ENCODE data around the gene XYLT1.
A peak's percentile ranks its signal among the peaks of the same experiment; 100 is the strongest.
"Not testable (repeated sequence)": the region's sequence is repeated elsewhere in the genome, so short reads cannot be mapped to it uniquely, and the experiment has no call there.

Gene XYLT1

DNA sequence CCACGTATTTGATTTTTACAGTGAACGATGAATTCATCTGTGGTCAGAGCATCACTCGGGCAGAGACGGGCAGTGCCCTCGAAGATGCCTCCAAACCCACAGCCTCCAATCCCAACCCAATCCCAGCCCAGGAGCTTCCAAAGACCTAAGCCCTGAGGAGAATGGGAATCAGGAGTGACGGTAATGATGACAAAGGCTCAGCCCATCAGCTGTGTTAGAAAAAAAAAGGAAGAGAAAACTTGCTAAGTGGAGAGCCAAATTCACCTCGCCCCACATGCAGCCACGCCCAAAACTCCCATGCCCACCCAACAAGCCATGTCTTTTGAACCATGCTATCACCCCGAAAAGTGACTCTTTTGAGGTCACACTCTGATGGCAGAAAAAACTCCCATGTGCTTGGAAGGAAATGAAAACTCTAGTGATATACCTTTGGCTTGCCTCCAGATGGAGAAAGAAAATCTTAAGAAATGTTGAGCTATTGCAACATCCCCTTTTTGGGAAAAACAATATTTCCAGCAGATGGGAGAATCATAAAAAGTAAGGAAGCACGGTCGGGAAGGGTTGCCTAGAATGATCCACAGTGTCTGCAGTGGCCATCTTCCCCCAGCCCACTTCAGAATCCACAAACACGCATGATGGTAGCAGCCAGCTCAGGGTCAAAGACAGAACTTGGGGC is 37.7 kb downstream of the XYLT1 start:
- no peak for DNase-seq (ENCODE audit: low read depth in 3 of 3)

DNA sequence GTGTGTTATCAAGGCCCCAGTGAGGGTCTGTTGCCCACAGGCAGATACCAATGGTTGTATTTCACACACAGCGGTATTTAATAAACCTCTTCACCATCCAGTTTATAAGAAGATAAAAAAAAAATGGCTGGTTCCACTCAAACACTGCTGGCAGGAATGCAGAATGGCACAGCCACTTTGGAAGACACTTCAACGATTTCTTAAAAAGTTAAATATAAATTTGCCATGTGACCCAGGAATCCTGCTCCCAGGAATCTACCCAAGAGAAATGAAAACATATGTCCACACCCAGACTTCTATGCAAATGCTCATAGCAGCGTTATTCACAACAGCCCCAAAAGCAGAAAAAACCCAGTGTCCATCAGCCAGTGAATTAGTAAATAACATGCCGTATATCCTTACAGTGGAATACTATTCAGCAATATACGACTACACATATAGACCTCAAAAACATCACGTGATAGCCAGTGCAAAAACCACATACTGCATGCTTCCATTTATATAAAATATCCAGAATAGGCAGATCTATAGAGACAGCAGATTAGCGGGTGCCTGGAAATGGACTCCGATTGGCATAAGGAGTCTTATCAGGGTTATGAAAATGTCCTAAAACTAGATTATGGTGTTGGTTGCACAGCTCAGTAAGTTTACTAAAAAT is 38.7 kb downstream of the XYLT1 start:
- no peak for DNase-seq (ENCODE audit: low read depth in 3 of 3)

- DNase-seq (ENCODE audit: low read depth in 3 of 3): no peak
Observed at GRCh38 chr16:17431012-17431411, 39.7 kb downstream of the XYLT1 start.

DNA sequence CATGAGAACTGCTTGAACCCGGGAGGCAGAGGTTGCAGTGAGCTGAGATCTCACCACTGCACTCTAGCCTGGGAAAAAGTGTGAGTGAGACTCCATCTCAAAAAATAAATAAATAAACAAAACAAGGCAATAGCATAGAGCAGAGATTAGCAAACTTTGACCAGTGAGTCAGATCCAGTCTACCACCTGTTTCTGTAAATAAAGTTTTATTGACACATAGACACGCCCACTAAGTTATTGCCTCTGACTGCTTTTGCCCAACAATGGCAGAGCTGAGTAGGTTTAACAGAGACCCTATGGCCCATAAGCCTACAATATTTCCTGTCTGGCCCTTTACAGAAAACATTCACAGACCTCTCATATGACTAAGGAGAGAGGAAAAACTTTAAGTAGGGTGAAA is 44.3 kb downstream of the XYLT1 start:
- DNase-seq (ENCODE audit: low read depth in 3 of 3): no peak

DNA sequence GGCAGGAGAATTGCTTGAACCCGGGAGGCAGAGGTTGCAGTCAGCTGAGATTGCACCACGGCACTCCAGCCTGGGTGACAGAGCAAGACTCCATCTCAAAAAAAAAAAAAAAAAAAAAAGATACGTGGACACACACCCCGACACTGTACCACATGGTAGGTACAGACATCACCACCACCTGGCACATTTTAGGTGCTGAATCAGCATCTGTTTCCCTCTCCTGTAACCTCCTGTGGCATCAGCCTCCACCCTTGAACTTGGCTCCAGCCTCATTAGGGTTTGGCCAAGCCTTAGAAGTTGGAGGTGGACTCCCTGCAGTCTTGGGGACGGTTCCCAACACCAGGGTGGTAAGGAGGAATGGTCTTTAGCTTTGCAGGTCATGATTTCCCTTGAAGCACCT is 46.0 kb downstream of the XYLT1 start:
- DNase-seq (ENCODE audit: low read depth in 3 of 3): no peak

DNA sequence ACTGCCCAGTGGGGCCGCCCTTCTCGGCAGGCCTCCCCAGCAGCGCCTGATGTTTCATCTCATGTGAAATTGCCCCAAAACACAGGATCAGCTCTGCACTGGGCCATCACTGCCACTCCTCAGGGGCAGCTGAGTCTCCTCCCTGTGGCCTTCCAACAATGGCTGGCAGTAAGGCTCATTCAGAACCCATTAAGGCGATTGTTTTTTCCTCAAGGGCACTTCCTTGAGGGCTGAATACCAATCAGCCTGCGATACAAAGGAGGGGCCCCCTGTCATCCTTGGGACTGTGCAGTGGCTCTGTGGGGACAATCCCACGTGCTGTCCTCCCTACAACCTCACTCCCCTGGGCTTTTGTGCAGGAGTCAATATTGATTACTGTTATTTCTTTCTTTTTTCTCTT is 47.5 kb downstream of the XYLT1 start:
- no peak for DNase-seq (ENCODE audit: low read depth in 3 of 3)

- DNase-seq (ENCODE audit: low read depth in 3 of 3): no peak
Observed at GRCh38 chr16:17420816-17421215, 49.9 kb downstream of the XYLT1 start.

DNA sequence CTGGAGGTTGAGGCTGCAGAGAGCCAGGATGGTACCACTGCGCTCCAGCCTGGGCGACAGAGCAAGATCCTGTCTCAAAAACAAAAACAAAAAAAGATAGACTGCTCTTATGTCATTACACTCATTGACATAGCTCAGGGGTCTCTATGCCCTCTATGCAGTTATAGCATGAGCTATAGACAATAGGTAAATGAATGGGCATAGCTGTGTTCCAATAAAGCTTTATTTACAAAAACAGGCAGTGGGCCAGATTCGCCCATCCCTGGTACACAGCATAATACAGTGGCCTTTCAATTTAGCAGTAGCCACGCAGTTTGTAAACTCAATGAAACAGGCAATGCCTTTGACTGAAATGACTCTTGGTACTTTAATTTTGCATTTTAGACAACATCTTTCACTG is 51.5 kb downstream of the XYLT1 start:
- no peak for DNase-seq (ENCODE audit: low read depth in 3 of 3)

- no peak for DNase-seq (ENCODE audit: low read depth in 3 of 3)
Observed at GRCh38 chr16:17417740-17418139, 53.0 kb downstream of the XYLT1 start.

DNA sequence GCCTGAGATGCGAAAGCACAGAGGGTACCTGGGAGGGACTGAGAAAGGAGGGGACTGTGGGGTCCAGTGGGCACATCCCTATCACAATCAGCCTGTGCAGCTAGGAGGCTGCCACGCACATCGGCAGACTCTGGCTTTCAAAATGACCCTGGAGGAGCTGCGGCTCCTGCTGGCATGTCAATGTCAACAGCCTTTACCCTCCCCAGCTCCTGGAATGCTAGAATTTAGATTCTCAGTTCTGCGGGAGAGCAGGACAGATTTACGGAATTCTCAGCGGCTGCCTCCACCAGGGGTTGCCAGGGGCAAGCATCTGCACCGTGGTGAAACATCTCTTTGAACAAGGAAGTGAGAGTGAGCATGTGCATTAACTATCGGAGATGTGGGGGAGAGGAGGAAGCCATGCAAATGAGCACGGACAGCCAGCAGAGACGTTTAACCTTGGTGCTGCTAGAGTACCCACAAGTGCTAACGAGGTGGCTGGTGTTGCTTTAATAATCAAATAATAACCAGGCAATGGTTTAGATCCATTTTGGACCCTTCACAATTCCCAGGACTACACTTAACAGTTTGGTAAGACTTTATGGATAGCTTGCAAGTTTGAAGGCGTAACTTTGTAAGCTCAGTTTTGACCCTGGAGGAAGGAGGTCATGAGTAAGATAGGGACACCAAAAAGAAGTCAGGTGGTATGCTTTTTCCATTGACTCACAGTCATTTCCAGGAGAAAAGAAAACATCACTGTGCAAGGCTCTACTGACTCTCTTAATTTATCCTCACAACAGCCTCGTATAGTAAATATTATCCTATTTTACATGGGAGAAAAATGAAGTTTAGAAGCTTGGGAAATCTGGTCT is 54.1 kb downstream of the XYLT1 start:
- peak in 2 of 3 donors; percentile 38 to 54 for DNase-seq (ENCODE audit: low read depth in 3 of 3)

- no peak for DNase-seq (ENCODE audit: low read depth in 3 of 3)
Observed at GRCh38 chr16:17414916-17415315, 55.8 kb downstream of the XYLT1 start.

DNA sequence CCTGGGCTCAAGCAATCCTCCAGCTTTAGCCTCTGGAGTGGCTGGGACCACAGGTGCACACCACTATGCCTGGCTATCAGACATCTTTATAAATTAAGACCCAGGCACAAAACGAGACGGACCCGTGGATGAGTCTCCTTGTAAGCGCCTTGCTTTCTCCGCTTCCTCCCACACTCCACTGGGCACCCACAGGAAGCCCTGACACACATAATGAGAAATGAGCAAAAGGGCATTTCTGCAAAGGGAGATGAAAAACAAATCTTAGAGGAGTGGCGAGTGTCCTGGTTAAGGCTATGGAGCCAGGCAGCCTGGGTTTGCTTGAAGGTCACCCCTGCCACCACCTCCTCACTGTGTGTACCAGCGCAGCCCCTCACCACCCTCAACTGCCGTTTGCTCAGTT is 56.3 kb downstream of the XYLT1 start:
- DNase-seq (ENCODE audit: low read depth in 3 of 3): peak in 2 of 3 donors; percentile 21 to 43

DNA sequence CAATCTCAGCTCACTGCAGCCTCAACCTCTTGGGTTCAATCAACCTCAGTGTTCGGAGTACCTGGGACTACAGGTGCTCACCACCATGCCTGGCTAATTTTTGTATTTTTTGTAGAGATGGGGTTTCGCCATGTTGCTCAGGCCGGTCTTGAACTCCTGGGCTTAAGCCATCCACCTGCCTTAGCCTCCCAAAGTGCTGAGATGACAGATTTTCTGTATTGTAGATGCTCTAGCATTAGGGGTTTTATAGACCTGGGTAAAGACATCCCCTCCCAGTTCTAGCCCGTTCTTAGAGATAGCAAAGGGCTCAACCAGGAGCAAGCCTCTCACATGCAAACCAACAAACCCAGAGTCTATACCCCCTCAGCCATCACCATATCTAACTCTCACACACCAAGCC is 57.3 kb downstream of the XYLT1 start:
- DNase-seq (ENCODE audit: low read depth in 3 of 3): no peak

DNA sequence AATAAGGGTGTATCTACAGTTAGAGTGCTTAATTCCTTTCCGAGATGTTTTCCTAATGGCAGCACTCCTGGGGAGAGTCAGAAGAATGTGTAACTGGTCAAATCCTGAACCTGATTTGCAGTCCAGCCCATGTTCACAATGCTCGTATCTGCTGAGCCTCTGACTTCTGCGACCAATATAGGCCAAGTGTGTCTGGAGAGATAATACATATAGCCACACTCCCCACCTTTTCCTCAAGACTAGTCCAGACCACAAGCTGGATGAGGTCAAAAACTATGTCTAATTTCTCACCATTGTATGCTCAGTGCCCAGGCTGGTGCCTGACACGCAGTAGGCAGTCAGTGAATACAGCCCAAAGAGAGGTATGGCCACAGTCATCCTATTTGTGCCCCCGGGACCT is 58.0 kb downstream of the XYLT1 start:
- no peak for DNase-seq (ENCODE audit: low read depth in 3 of 3)

GRCh38 chr16:17412221-17412620 is 58.5 kb downstream of the XYLT1 start:
- no peak for DNase-seq (ENCODE audit: low read depth in 3 of 3)

GRCh38 chr16:17411263-17411662 is 59.5 kb downstream of the XYLT1 start:
- no peak for DNase-seq (ENCODE audit: low read depth in 3 of 3)

DNA sequence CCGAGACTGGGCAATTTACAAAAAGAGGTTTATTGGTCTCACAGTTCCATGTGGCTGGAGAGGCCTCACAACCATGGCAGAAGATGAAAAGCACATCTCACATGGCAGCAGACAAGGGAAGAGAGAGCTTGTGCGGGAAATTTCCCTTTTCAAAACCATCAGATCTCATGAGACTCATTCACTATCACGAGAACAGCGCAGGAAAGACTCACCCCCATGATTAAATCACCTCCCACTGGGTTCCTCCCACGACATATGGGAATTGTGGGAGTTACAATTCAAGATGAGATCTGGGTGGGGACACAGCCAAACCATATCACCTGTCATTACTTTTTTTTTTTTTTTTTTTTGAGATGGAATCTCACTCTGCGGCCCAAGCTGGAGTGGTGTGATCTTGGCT is 60.4 kb downstream of the XYLT1 start:
- not testable (repeated sequence) for DNase-seq (ENCODE audit: low read depth in 3 of 3)

- DNase-seq (ENCODE audit: low read depth in 3 of 3): no peak
Observed at GRCh38 chr16:17409894-17410293, 60.9 kb downstream of the XYLT1 start.

- DNase-seq (ENCODE audit: low read depth in 3 of 3): no peak
Observed at GRCh38 chr16:17408955-17409441, 61.8 kb downstream of the XYLT1 start.

DNA sequence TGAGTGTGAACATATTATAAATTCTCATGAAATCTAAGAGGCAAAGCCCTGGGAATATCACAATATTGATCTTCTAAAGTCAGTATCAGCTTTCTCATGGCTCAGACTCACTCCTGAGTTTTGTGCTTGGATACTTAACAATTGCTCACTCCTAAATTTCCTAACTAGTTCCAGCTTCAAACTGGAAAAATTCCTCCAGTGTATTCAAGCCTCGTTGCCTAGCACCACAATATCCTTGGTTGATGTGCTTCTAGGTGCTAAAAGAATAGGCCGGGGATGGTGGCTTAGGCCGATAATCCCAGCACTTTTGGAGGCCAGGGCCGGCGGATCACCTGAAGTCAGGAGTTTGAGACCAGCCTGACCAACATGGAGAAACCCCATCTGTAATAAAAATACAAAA is 62.5 kb downstream of the XYLT1 start:
- DNase-seq (ENCODE audit: low read depth in 3 of 3): no peak

DNA sequence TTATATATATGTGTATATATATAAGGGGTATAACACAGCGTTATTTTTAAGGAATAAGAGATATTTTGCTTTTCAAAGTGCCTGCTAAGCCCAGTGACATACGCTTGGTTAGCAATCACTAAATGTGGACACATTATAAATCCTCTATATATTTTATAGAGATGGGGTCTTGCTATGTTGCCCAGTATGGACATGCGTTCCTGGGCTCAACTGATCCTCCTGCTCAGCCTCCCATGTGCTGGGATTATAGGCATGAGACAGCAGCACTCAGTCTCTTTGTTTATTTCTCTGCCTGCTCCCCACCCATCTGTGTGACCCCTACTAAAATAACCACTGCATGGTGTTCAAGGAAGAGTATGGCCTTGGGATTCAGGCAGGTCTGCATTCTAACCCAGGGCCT is 63.4 kb downstream of the XYLT1 start:
- no peak for DNase-seq (ENCODE audit: low read depth in 3 of 3)

DNA sequence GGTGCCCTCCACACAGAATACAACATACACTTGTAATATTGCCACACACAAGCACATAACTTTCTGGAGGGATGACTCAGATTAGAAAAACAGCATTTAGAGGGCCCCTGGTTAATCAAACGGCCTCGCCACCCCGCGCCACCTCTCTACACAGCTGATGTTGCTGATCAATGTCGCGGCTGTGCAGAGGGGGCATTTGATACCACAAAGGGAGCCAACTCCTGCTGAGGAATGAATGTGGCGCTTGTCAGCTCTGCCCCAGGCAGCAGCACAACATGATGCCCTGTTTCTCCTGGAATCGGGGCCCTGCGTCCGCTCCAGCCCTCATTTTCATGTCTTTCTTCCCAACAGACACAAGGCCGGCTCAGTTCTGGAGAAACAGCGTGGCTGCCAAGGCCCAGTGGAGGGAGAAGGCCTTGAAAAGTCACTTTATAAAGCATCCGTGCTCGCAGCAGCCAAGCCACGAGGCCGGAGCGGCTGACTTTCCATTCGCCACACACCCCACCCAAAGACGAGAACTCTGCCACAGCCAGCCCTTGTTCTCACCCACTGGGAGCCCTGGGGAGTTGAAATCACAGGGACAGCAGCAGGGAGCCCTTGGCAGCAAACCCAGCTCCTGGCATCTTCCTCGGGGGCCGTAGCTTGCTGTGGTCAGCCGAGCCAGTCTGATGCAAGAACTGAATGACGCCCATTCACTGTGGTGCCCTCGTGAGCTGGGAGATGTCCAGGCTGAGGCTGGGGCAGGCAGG is 65.6 kb downstream of the XYLT1 start:
- no peak for DNase-seq (ENCODE audit: low read depth in 3 of 3)
